Mesendoderm (in vitro differentiated cells): Measurements from ENCODE around the gene VIPR2.
"Not testable (repeated sequence)": the region's sequence is repeated elsewhere in the genome, so short reads cannot be mapped to it uniquely, and the experiment has no call there.

Experiments used
- DNase-seq: peaks from one replicate; pipeline ENCODE4 v3.0.0; 2013
- H2AK5ac ChIP-seq: 2 replicates; pipeline ENCODE4 v1.6.1; 2013; ENCODE audit warnings: low read length, inconsistent platforms
- H2BK120ac ChIP-seq: 2 replicates; pipeline ENCODE4 v1.6.1; 2013; ENCODE audit warnings: low read depth, mild to moderate bottlenecking, low read length, moderate library complexity, mixed read lengths
- H2BK15ac ChIP-seq: replicated peaks from 2 replicates; pipeline ENCODE4 v1.6.1; 2013; ENCODE audit warnings: low read depth, mild to moderate bottlenecking, moderate library complexity
- H2BK5ac ChIP-seq: 2 replicates; pipeline ENCODE4 v1.6.1; 2013; ENCODE audit warnings: low read length, inconsistent platforms
- H3K18ac ChIP-seq: 2 replicates; pipeline ENCODE4 v1.6.1; 2013; ENCODE audit warnings: mild to moderate bottlenecking, low read length, mixed read lengths
- H3K23ac ChIP-seq: one replicate; pipeline ENCODE4 v1.6.1; 2013; ENCODE audit warnings: low read length
- H3K27ac ChIP-seq: 2 replicates; pipeline ENCODE4 v1.5.1; 2013; ENCODE audit warnings: low read depth, mild to moderate bottlenecking, inconsistent platforms, low read length, moderate library complexity
- H3K27me3 ChIP-seq: 2 replicates; pipeline ENCODE4 v1.6.1; 2013; ENCODE audit warnings: low read length, control low read depth, mild to moderate bottlenecking, inconsistent platforms; ENCODE audit not compliant: insufficient read depth, poor library complexity
- H3K36me3 ChIP-seq: 2 replicates; pipeline ENCODE4 v1.6.1; 2013; ENCODE audit warnings: low read length, inconsistent platforms; ENCODE audit not compliant: control insufficient read depth, insufficient read depth
- H3K4ac ChIP-seq: one replicate; pipeline ENCODE4 v1.6.1; 2013; ENCODE audit warnings: low read depth, mild to moderate bottlenecking, low read length, moderate library complexity
- H3K4me1 ChIP-seq: 2 replicates; pipeline ENCODE4 v1.6.1; 2013; ENCODE audit warnings: low read depth, low read length, inconsistent platforms; ENCODE audit not compliant: control insufficient read depth
- H3K4me2 ChIP-seq: 2 replicates; pipeline ENCODE4 v1.6.1; 2013; ENCODE audit warnings: low read length
- H3K4me3 ChIP-seq: 2 replicates; pipeline ENCODE4 v1.5.1; 2013; ENCODE audit warnings: mild to moderate bottlenecking, low read length
- H3K56ac ChIP-seq: one replicate; pipeline ENCODE4 v1.6.1; 2013; ENCODE audit warnings: low read length
- H3K79me1 ChIP-seq: 2 replicates; pipeline ENCODE4 v1.6.1; 2013; ENCODE audit warnings: low read length, inconsistent platforms
- H3K79me2 ChIP-seq: 2 replicates; pipeline ENCODE4 v1.6.1; 2013; ENCODE audit warnings: mild to moderate bottlenecking, low read length; ENCODE audit not compliant: control insufficient read depth, insufficient read depth
- H3K9ac ChIP-seq: 2 replicates; pipeline ENCODE4 v1.6.1; 2013; ENCODE audit warnings: low read length, inconsistent platforms
- H4K5ac ChIP-seq: one replicate; pipeline ENCODE4 v1.6.1; 2013; ENCODE audit warnings: low read length
- H4K8ac ChIP-seq: one replicate; pipeline ENCODE4 v1.6.1; 2013; ENCODE audit warnings: low read depth, mild to moderate bottlenecking, control low read depth, low read length, moderate library complexity
- WGBS: extraction: QIAGEN DNeasy Blood & Tissue Kit; methylation state at CpG from one replicate; pipeline ENCODE4 v1.1.7; 2013; ENCODE audit warnings: low lambda C conversion rate, missing lambda C conversion rate; ENCODE audit not compliant: insufficient coverage; ENCODE audit errors: extremely low coverage; 5-methylcytosine and 5-hydroxymethylcytosine counted together

Gene VIPR2

GRCh38 chr7:159102681-159103381 lies 41.8 kb downstream of the VIPR2 start:
- H2BK120ac ChIP-seq = no peak overlapping the region
- no peak overlapping the region for H3K23ac ChIP-seq
- H3K4me2 ChIP-seq = no peak overlapping the region
- no CpG with 5 or more reads among the region's 14 CpGs for WGBS
- no peak overlapping the region for H3K18ac ChIP-seq
- H2BK5ac ChIP-seq = no peak overlapping the region
- H3K9ac ChIP-seq = no peak overlapping the region
- H3K4me1 ChIP-seq = peaks cover 15% of the 10 kb centered on the region
- no peaks in the 10 kb centered on the region for H3K79me2 ChIP-seq
- no peak for DNase-seq
- H3K36me3 ChIP-seq = no peaks in the 10 kb centered on the region
- H3K4ac ChIP-seq = no peak overlapping the region
- no peak overlapping the region for H3K27ac ChIP-seq
- H4K5ac ChIP-seq = no peak overlapping the region
- H3K4me3 ChIP-seq = no peak overlapping the region
- no peaks in the 10 kb centered on the region for H3K79me1 ChIP-seq
- no peak overlapping the region for H3K56ac ChIP-seq
- H2BK15ac ChIP-seq = no peak overlapping the region
- H2AK5ac ChIP-seq = no peak overlapping the region
- H3K27me3 ChIP-seq = no peaks in the 10 kb centered on the region
- H4K8ac ChIP-seq = no peak overlapping the region

- not testable (repeated sequence) for H2AK5ac ChIP-seq, H3K4ac ChIP-seq, H3K79me2 ChIP-seq, H3K27me3 ChIP-seq, H2BK5ac ChIP-seq, H4K8ac ChIP-seq, H3K56ac ChIP-seq, H2BK120ac ChIP-seq, H3K9ac ChIP-seq, H2BK15ac ChIP-seq, H4K5ac ChIP-seq, H3K79me1 ChIP-seq, H3K4me1 ChIP-seq, H3K27ac ChIP-seq, H3K18ac ChIP-seq, H3K23ac ChIP-seq, DNase-seq, H3K4me2 ChIP-seq, H3K4me3 ChIP-seq, H3K36me3 ChIP-seq
- no CpG with 5 or more reads among the region's 42 CpGs for WGBS
Measured at GRCh38 chr7:159101661-159102091, 43.0 kb downstream of the VIPR2 start.

- not testable (repeated sequence) for H3K79me1 ChIP-seq, H3K4me3 ChIP-seq, H3K79me2 ChIP-seq, H3K27me3 ChIP-seq, H3K4ac ChIP-seq, H3K27ac ChIP-seq, H3K4me1 ChIP-seq, H3K23ac ChIP-seq, H3K9ac ChIP-seq, H2BK15ac ChIP-seq, H3K18ac ChIP-seq, H4K8ac ChIP-seq, H2AK5ac ChIP-seq, DNase-seq, H4K5ac ChIP-seq, H3K36me3 ChIP-seq, H3K56ac ChIP-seq, H3K4me2 ChIP-seq, H2BK120ac ChIP-seq, H2BK5ac ChIP-seq
- WGBS = no CpG with 5 or more reads among the region's 33 CpGs
Measured at GRCh38 chr7:159101083-159101395, 43.6 kb downstream of the VIPR2 start.

GRCh38 chr7:159100281-159101082 lies 44.2 kb downstream of the VIPR2 start:
- H2BK5ac ChIP-seq, H3K27me3 ChIP-seq, H2BK15ac ChIP-seq, H2BK120ac ChIP-seq, H3K79me2 ChIP-seq, H3K27ac ChIP-seq, H3K79me1 ChIP-seq, H3K18ac ChIP-seq, H3K9ac ChIP-seq, H4K8ac ChIP-seq, H4K5ac ChIP-seq, DNase-seq, H3K4me3 ChIP-seq, H3K56ac ChIP-seq, H3K23ac ChIP-seq, H3K4me1 ChIP-seq, H3K36me3 ChIP-seq, H3K4ac ChIP-seq, H3K4me2 ChIP-seq: not testable (repeated sequence)
- H2AK5ac ChIP-seq = peak overlapping the region; percentile 66
- WGBS = no CpG with 5 or more reads among the region's 37 CpGs

- Histone ChIP-seq H3K36me3 (no peaks in the 10 kb centered on the region), H3K56ac (peak overlapping the region; percentile 59), H3K23ac (peak overlapping the region; percentile 60), H3K4me1 (peaks cover 4% of the 10 kb centered on the region), H2BK15ac (no peak overlapping the region), H4K8ac (no peak overlapping the region), H3K4ac (no peak overlapping the region), H3K79me2 (no peaks in the 10 kb centered on the region), H3K27me3 (no peaks in the 10 kb centered on the region), H3K4me3 (no peak overlapping the region), H3K27ac (no peak overlapping the region), H3K9ac (no peak overlapping the region), H2BK5ac (no peak overlapping the region), H3K4me2 (no peak overlapping the region), H2BK120ac (no peak overlapping the region), H2AK5ac (no peak overlapping the region), H3K18ac (no peak overlapping the region), H4K5ac (no peak overlapping the region), H3K79me1 (no peaks in the 10 kb centered on the region)
- no peak for DNase-seq
- no CpG with 5 or more reads among the region's 10 CpGs for WGBS
Measured at GRCh38 chr7:159099711-159100231, 44.9 kb downstream of the VIPR2 start.
